WTC11 (cell line): Measurements from ENCODE around the gene CABLES1. TPM values are rescaled to one million over a fixed set of nuclear protein-coding genes. Genes with fewer than 3 reads are reported as not detected.

Source experiments
- ATAC-seq: fragments of 200-7000 bp; cut with Tn5 transposase; 2 replicates; pipeline ENCODE4 v1.10.0; 2021; ENCODE audit warnings: mild to moderate bottlenecking, moderate library complexity
- CTCF ChIA-PET: fragments of 300-600 bp; sonication (Branson Sonifier 250); formaldehyde crosslinking; loops from one replicate; lab custom pipeline; 2021; ENCODE audit warnings: antibody characterized with exemption; lab: Charles Lee
- POLR2A ChIA-PET: fragments of 350-600 bp; sonication (Branson Sonifier 250); formaldehyde crosslinking; loops from one replicate; lab custom pipeline; 2021; ENCODE audit warnings: antibody characterized with exemption; lab: Charles Lee
- DNase-seq: peaks from one replicate; pipeline ENCODE4 v3.0.0; 2021; ENCODE audit warnings: low spot score
- H3K27ac Mint-ChIP-seq: 2 replicates; pipeline ENCODE4 v1.8.0; 2021; ENCODE audit warnings: mixed read lengths
- H3K27me3 Mint-ChIP-seq: 2 replicates; pipeline ENCODE4 v1.8.0; 2021; ENCODE audit warnings: low read depth, mild to moderate bottlenecking, moderate library complexity, mixed read lengths
- H3K36me3 Mint-ChIP-seq: 2 replicates; pipeline ENCODE4 v1.8.0; 2021; ENCODE audit warnings: mixed read lengths
- H3K4me1 Mint-ChIP-seq: 2 replicates; pipeline ENCODE4 v1.8.0; 2022; ENCODE audit warnings: mixed read lengths
- H3K4me3 Mint-ChIP-seq: 2 replicates; pipeline ENCODE4 v1.8.0; 2021; ENCODE audit warnings: mild to moderate bottlenecking, moderate library complexity, mixed read lengths
- H3K9me3 Mint-ChIP-seq: 2 replicates; pipeline ENCODE4 v1.8.0; 2021; ENCODE audit warnings: mixed read lengths
- CREM ChIP-seq: sonication (generic); formaldehyde crosslinking; IDR thresholded peaks from 2 replicates; pipeline ENCODE4 v1.8.1; 2022; ENCODE audit warnings: mild to moderate bottlenecking, missing genetic modification reagents, moderate library complexity
- E2F1 ChIP-seq: sonication (generic); formaldehyde crosslinking; IDR thresholded peaks from 2 replicates; pipeline ENCODE4 v1.8.0; 2022; ENCODE audit warnings: mild to moderate bottlenecking, missing genetic modification reagents
- HMGXB4 ChIP-seq: sonication (generic); formaldehyde crosslinking; IDR thresholded peaks from 2 replicates; pipeline ENCODE4 v1.8.1; 2023; ENCODE audit warnings: mild to moderate bottlenecking, moderate library complexity, missing genetic modification reagents
- IRF2 ChIP-seq: sonication (generic); formaldehyde crosslinking; IDR thresholded peaks from 2 replicates; pipeline ENCODE4 v1.8.0; 2022; ENCODE audit warnings: low read depth, missing genetic modification reagents, borderline replicate concordance
- MXD4 ChIP-seq: fragments of 250-450 bp; sonication (Bioruptor Pico); IDR thresholded peaks from 2 replicates; pipeline ENCODE4 v1.8.0; 2021; ENCODE audit warnings: mild to moderate bottlenecking, moderate library complexity, borderline replicate concordance
- NR1H2 ChIP-seq: sonication (generic); formaldehyde crosslinking; IDR thresholded peaks from 2 replicates; pipeline ENCODE4 v1.9.0; 2021; ENCODE audit warnings: mild to moderate bottlenecking, moderate library complexity, missing genetic modification reagents
- PRRX2 ChIP-seq: fragments of 250-450 bp; sonication (Bioruptor Pico); IDR thresholded peaks from 2 replicates; pipeline ENCODE4 v1.8.0; 2021; ENCODE audit warnings: mild to moderate bottlenecking
- RELA ChIP-seq: sonication (generic); formaldehyde crosslinking; IDR thresholded peaks from 2 replicates; pipeline ENCODE4 v1.8.1; 2022; ENCODE audit warnings: missing genetic modification reagents, mild to moderate bottlenecking, borderline replicate concordance
- SMAD3 ChIP-seq: sonication (generic); formaldehyde crosslinking; IDR thresholded peaks from 2 replicates; pipeline ENCODE4 v1.8.0; 2022; ENCODE audit warnings: missing genetic modification reagents, mild to moderate bottlenecking, borderline replicate concordance
- SP1 ChIP-seq: sonication (generic); formaldehyde crosslinking; conservative IDR thresholded peaks from 2 replicates; pipeline ENCODE4 v1.8.1; 2022; ENCODE audit warnings: missing genetic modification reagents
- TP53 ChIP-seq: sonication (generic); formaldehyde crosslinking; IDR thresholded peaks from 2 replicates; pipeline ENCODE4 v1.8.1; 2023; ENCODE audit warnings: mild to moderate bottlenecking, missing genetic modification reagents
- ZMAT4 ChIP-seq: fragments of 250-450 bp; sonication (Bioruptor Pico); IDR thresholded peaks from 2 replicates; pipeline ENCODE4 v1.9.0; 2021; ENCODE audit warnings: mild to moderate bottlenecking
- ZNF121 ChIP-seq: sonication (generic); formaldehyde crosslinking; IDR thresholded peaks from 2 replicates; pipeline ENCODE4 v1.8.0; 2023; ENCODE audit warnings: missing genetic modification reagents
- ZNF532 ChIP-seq: fragments of 250-450 bp; sonication (Bioruptor Pico); IDR thresholded peaks from 2 replicates; pipeline ENCODE4 v1.9.0; 2021; ENCODE audit warnings: mild to moderate bottlenecking, borderline replicate concordance
- ZSCAN18 ChIP-seq: fragments of 250-450 bp; sonication (Bioruptor Pico); IDR thresholded peaks from 2 replicates; pipeline ENCODE4 v2.1.2; 2022; ENCODE audit warnings: mild to moderate bottlenecking, moderate library complexity
- total RNA-seq: library from RNA; stranded (reverse); gene quantifications from 3 replicates; pipeline ENCODE4 v1.2.3, GENCODE V29; 2021

The CABLES1 gene
- total RNA-seq, 1 experiment from 2014 or later = 17.0 TPM

- no peak for TF ChIP-seq CREM (CRISPR knock-in tag)
- no peak for TF ChIP-seq ZSCAN18 (CRISPR knock-in tag)
- no peak for TF ChIP-seq MXD4
- TF ChIP-seq HMGXB4 (CRISPR knock-in tag) = no peak
- no peak for TF ChIP-seq SP1 (CRISPR knock-in tag)
- TF ChIP-seq TP53 (CRISPR knock-in tag) = no peak
- no peak for TF ChIP-seq E2F1 (CRISPR knock-in tag)
- no peak for TF ChIP-seq ZMAT4 (CRISPR knock-in tag)
- no peak for TF ChIP-seq IRF2 (CRISPR knock-in tag)
- no peak for TF ChIP-seq RELA (CRISPR knock-in tag)
Observed at GRCh38 chr18:23189768-23190661, 54.7 kb downstream of the CABLES1 start (continued).

GRCh38 chr18:23191232-23191631 lies 55.9 kb downstream of the CABLES1 start:
- H3K27ac Mint-ChIP-seq = no peak overlapping the region
- no peaks in the 10 kb centered on the region for H3K27me3 Mint-ChIP-seq
- H3K9me3 Mint-ChIP-seq = no peaks in the 10 kb centered on the region
- TF ChIP-seq PRRX2 (CRISPR knock-in tag) (no peak), ZNF532 (CRISPR knock-in tag) (no peak), SMAD3 (CRISPR knock-in tag) (no peak), NR1H2 (CRISPR knock-in tag) (no peak), ZNF121 (CRISPR knock-in tag) (no peak)
- ATAC-seq = no peak
- ChIA-PET POLR2A (no interaction called here), CTCF (interaction anchor here (1.3 to 2.4 kb wide), 2 partner anchors 16 to 60 kb away, joined by 6 to 12 read pairs; no protein-coding TSS in a partner anchor)
- H3K4me1 Mint-ChIP-seq = peaks cover 45% of the 10 kb centered on the region
- H3K36me3 Mint-ChIP-seq = peaks cover 12% of the 10 kb centered on the region
- DNase-seq = no peak
- H3K4me3 Mint-ChIP-seq = no peak overlapping the region
